Ishikawa (cell line): ENCODE results near the gene TMEM117.

Experiments used
- EGR1 ChIP-seq: IDR thresholded peaks from 2 replicates; pipeline ENCODE4 v1.6.1; 2012
- FOXM1 ChIP-seq: IDR thresholded peaks from 2 replicates; pipeline ENCODE4 v1.6.1; 2012; ENCODE audit warnings: low read depth, borderline replicate concordance
- REST ChIP-seq: IDR thresholded peaks from 2 replicates; pipeline ENCODE4 v1.6.1; 2012; ENCODE audit warnings: low read depth, mild to moderate bottlenecking
- YY1 ChIP-seq: IDR thresholded peaks from 2 replicates; pipeline ENCODE4 v1.6.1; 2012; ENCODE audit warnings: low read depth

GRCh38 chr12:43807386-43807785, 28.5 kb upstream of the TMEM117 start:
- TF ChIP-seq EGR1 (no peak), REST (no peak), FOXM1 (no peak), YY1 (no peak)
